ENCODE measurements around the gene HS3ST1. TPM values are rescaled to one million over a fixed set of nuclear protein-coding genes. Genes with fewer than 3 reads are reported as not detected.

The HS3ST1 gene
- total RNA-seq, 1 donor from 2014 or later: not detected

DNA sequence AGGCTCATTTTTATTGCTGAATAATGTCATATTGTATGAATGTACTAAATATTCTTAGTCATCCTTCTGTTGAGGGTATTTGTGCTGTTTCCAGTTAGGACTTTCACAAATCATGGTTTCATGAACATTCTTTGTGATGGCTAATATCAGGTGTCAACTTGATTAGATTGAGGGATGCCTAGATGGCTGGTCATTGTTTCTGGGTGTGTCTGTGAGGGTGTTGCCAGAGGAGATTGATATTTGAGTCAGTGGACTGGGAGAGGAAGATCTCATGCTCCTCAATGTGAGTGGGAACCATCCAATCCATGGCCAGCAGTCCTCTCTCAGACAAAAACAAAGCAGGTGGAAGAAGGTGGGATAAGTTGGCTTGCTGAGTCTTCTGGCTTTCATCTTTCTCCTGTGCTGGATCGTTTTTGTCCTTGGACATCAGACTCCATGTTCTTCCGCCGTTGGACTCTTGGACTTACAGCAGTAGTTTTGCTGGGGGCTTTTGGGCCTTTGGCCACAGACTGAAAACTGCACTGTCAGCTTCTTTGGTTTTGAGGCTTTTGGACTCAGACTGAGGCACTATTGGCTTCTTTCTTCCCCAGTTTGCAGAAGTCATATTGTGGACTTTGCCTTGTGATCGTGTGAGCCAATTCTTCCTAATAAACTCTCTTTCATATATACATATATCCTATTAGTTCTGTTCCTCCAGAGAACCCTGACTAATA lies 11.9 kb upstream of the HS3ST1 start:
- Mint-ChIP-seq H3K4me3 (no peak overlapping the region), H3K36me3 (peaks cover under 1% of the 10 kb centered on the region), H3K4me1 (peaks cover 2% of the 10 kb centered on the region), H3K27me3 (ENCODE audit: insufficient read depth, low read depth) (peaks cover 2% of the 10 kb centered on the region), H3K27ac (no peak overlapping the region), H3K9me3 (peaks cover 2% of the 10 kb centered on the region)
- H3F3A ChIP-seq (ENCODE audit: low read depth): no peaks in the 10 kb centered on the region
- no peak overlapping the region for H3K4me2 ChIP-seq
- no peak overlapping the region for H3K27ac ChIP-seq
- DNase-seq (ENCODE audit: low spot score): no peak
- no peaks in the 10 kb centered on the region for H4K20me1 ChIP-seq (ENCODE audit: low read depth)
- peaks cover 4% of the 10 kb centered on the region for H3K4me1 ChIP-seq
- no peaks in the 10 kb centered on the region for H3K79me2 ChIP-seq (ENCODE audit: low read depth)
- H3K36me3 ChIP-seq: no peaks in the 10 kb centered on the region
- H3K9ac ChIP-seq: no peak overlapping the region
- TF ChIP-seq EZH2phosphoT487 (IDR thresholded peaks at IDR 0.05) (no peak), CTCF (IDR thresholded peaks at IDR 0.05) (no peak), EZH2 (IDR thresholded peaks at IDR 0.05) (no peak)
- H2AFZ ChIP-seq (replicated peaks): no peak overlapping the region
- H3K27me3 ChIP-seq: no peaks in the 10 kb centered on the region
- H3K9me3 ChIP-seq (ENCODE audit: low read depth): no peaks in the 10 kb centered on the region
- no peak overlapping the region for H3K4me3 ChIP-seq

GRCh38 chr4:11439836-11440235 lies 11.1 kb upstream of the HS3ST1 start:
- Histone ChIP-seq H3K4me1 (peaks cover 4% of the 10 kb centered on the region), H3K27me3 (no peaks in the 10 kb centered on the region), H3K4me2 (no peak overlapping the region), H3F3A (ENCODE audit: low read depth) (no peaks in the 10 kb centered on the region), H3K9ac (no peak overlapping the region), H2AFZ (replicated peaks) (no peak overlapping the region), H3K9me3 (ENCODE audit: low read depth) (no peaks in the 10 kb centered on the region), H3K79me2 (ENCODE audit: low read depth) (no peaks in the 10 kb centered on the region), H3K27ac (no peak overlapping the region), H3K36me3 (no peaks in the 10 kb centered on the region), H3K4me3 (no peak overlapping the region), H4K20me1 (ENCODE audit: low read depth) (no peaks in the 10 kb centered on the region)
- Mint-ChIP-seq H3K4me3 (no peak overlapping the region), H3K4me1 (peaks cover 2% of the 10 kb centered on the region), H3K9me3 (no peaks in the 10 kb centered on the region), H3K27ac (no peak overlapping the region), H3K27me3 (ENCODE audit: insufficient read depth, low read depth) (peaks cover 2% of the 10 kb centered on the region), H3K36me3 (no peaks in the 10 kb centered on the region)
- TF ChIP-seq EZH2phosphoT487 (IDR thresholded peaks at IDR 0.05): no peak
- no peak for TF ChIP-seq CTCF (IDR thresholded peaks at IDR 0.05)
- no peak for TF ChIP-seq EZH2 (IDR thresholded peaks at IDR 0.05)
- no peak for DNase-seq (ENCODE audit: low spot score)

- Histone ChIP-seq H3K4me2 (no peak overlapping the region), H3K4me3 (no peak overlapping the region), H3K4me1 (peaks cover 4% of the 10 kb centered on the region), H3K9ac (no peak overlapping the region), H3K9me3 (ENCODE audit: low read depth) (no peaks in the 10 kb centered on the region), H4K20me1 (ENCODE audit: low read depth) (no peaks in the 10 kb centered on the region), H3K27me3 (no peaks in the 10 kb centered on the region), H3K79me2 (ENCODE audit: low read depth) (no peaks in the 10 kb centered on the region), H3F3A (ENCODE audit: low read depth) (no peaks in the 10 kb centered on the region), H2AFZ (replicated peaks) (no peak overlapping the region), H3K27ac (no peak overlapping the region), H3K36me3 (no peaks in the 10 kb centered on the region)
- Mint-ChIP-seq H3K4me1 (peaks cover 2% of the 10 kb centered on the region), H3K36me3 (no peaks in the 10 kb centered on the region), H3K27me3 (ENCODE audit: insufficient read depth, low read depth) (peaks cover 2% of the 10 kb centered on the region), H3K27ac (no peak overlapping the region), H3K4me3 (no peak overlapping the region), H3K9me3 (no peaks in the 10 kb centered on the region)
- no peak for DNase-seq (ENCODE audit: low spot score)
- TF ChIP-seq EZH2phosphoT487 (IDR thresholded peaks at IDR 0.05) (no peak), CTCF (IDR thresholded peaks at IDR 0.05) (no peak), EZH2 (IDR thresholded peaks at IDR 0.05) (no peak)
Measured at GRCh38 chr4:11438647-11439046, 10.0 kb upstream of the HS3ST1 start.
